GM12873 (cell line): Measurements from ENCODE around the gene KLF7.

Source experiments
- TF ChIP-seq, protein P1 (sequence below): IDR thresholded peaks from 2 replicates; pipeline ENCODE4 v1.5.1; 2012; ENCODE audit warnings: low read depth, mild to moderate bottlenecking, moderate library complexity, low read length, control low read depth; ENCODE audit not compliant: insufficient read depth; ENCODE audit errors: missing control alignments

Gene KLF7

DNA sequence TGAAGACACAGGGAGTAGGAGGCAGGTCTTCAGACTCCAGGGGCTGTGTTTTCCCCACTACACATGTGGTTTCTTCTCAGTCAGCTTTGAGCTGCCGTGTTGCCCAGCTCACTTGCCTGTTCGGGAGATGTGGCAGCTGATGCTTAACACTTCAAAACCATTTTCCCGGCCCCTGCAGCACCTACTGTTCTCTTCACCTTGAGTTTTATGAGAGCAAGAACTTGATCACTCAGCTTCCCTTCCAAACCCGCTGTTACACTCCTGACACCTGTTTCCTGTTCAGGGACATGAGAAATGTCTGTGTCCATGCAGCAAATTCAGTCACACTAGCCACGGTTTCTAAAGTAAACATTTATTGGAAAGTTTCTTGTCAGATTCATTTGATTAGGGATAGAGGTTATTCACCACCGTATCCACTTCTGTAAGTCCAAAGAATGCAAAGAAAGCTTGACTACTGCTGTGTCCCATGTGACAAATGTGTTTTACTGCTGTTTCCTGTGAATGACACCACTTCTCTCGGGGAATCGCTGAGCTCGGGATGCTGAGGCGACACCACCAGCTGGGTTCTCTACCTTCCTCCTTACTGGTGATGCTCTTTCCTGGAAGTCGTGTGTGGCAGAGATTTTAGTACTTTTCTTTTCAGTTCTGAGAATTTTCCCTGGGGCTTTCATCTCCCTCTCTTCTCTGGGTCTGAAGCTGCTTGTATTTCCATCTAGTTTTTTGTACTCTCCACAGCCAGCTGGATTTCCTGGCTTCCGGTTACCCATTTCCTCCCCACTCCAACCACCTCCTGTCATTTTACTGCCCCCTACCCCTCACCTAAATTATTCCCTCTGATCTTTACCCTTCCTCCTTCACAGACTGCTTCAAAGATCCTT lies 91.7 kb downstream of the KLF7 start:
- TF ChIP-seq, protein P1, sequence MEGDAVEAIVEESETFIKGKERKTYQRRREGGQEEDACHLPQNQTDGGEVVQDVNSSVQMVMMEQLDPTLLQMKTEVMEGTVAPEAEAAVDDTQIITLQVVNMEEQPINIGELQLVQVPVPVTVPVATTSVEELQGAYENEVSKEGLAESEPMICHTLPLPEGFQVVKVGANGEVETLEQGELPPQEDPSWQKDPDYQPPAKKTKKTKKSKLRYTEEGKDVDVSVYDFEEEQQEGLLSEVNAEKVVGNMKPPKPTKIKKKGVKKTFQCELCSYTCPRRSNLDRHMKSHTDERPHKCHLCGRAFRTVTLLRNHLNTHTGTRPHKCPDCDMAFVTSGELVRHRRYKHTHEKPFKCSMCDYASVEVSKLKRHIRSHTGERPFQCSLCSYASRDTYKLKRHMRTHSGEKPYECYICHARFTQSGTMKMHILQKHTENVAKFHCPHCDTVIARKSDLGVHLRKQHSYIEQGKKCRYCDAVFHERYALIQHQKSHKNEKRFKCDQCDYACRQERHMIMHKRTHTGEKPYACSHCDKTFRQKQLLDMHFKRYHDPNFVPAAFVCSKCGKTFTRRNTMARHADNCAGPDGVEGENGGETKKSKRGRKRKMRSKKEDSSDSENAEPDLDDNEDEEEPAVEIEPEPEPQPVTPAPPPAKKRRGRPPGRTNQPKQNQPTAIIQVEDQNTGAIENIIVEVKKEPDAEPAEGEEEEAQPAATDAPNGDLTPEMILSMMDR = no peak

DNA sequence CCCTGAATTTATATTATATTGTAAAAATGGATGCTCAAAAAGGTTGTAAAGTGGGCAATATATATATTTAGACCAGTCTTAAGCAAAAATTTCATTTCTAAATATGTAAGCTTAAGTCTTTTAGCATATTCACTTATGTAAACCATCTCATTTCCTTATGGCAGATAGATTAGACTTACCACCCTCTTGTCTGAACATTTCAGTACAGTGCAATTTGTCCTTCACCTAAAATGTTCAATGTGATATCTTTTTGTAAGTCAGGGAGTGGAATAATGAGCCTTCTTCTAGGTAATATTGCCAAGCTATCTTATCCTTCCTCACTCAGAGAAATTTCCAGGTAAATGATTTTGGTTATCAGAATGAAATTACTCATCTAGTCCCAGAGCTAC lies 92.3 kb downstream of the KLF7 start:
- TF ChIP-seq, protein P1 = no peak

DNA sequence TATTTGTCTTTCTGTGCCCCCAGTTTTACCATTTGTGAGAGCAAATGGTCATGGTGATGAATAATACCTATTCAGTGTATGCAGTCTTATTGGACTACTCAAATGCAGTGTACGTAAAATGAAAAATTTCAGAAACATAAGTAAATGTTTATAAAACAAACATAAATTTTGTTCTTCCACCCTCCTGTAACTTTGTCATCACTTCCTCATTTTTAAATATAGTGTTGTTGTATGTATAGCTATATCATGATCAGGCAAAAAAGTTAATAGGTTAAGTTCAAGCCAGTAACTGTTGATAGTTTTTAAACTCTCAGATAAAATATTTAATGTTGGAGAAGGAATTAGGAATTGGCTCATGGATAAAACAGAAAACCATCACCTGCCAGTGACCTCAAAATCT lies 93.2 kb downstream of the KLF7 start:
- TF ChIP-seq, protein P1 = no peak

DNA sequence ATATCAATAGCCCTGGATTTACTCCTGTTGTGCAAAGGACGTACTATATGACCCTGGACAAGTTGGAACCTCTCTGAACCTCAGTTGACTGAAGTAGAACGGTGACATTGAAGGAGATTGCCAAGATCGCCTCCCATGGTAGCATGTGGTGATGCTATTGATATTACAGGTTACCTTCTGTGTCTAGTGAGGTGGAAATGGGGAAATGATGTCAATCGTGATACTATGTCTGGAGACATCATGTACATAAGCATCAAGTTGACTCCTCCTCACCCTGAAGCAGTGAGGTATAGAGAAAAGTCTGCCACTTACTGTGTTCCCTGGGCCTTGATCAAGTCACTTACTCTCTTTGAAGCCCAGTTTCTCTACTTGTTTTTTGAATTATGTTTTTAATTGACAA lies 93.9 kb downstream of the KLF7 start:
- TF ChIP-seq, protein P1 = peak; percentile 5

DNA sequence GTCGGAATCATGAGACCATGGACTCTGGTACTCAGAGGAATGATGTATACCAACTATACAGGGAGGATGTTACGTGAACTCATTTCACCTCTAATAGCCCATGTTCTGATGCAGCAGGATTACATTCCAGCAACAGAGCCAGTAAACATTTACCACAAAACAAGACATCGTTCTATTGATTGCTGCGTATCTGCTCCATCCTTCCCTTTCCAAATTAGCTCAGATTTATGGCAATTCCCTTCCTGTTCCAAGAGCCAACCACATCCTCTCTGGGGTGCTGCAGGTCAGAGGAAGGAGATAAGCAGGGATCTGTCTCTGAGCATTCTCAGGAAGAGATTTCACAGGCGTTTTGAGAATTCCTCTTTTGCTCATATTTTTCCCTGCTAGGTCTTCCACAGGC lies 98.3 kb downstream of the KLF7 start:
- TF ChIP-seq, protein P1 = no peak

DNA sequence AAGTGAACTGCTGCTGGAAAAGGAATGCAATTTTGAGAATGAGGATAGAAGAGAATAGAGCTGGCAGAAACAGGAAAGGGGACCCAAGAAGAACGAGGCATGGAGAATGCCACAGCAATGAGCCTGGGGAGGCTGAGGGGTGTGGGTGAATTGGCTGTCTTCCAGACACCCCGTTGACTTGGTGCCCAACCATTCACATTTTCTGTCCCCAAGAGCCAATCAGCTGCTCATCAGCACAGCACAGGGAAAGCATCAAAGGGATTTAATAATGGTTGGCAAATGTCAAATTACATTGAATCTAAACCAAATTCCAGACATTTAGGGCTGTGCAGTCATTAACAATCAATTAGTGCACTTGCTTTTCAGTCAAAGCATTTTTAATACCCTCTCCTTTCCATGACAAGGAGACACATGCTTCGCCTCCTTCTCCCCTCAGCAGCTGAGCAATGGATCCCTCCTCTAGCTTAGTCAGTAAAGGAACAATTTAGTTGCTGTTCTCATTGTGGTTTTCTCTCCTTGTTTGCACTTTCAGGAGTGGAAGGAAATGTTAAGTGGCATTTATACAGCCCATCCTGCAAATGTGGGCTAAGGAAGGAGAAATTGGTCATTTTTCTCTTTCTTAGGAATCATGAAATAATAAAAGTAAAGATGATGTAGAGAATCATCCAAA lies 98.8 kb downstream of the KLF7 start:
- TF ChIP-seq, protein P1 = no peak

DNA sequence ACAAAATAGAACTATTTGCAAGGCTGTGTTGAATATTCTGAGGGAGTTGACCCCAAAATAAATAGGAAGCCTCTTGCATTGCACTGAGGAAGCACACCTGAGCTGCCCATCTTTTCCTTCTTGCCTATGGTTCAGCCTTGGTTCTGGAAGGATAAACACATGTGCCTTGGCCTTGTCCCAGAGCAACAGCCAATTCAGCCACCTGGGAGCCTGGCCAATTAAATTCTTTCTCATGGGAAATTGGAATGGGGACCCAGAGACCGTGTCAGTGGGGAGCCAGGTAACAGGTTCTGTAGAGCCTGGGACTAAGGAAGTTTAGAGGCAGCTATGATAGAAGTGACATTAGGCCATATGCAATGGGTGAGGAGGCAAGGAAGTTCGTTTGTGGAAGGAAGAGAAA lies 99.6 kb downstream of the KLF7 start:
- TF ChIP-seq, protein P1 = no peak
